Endothelial cell of umbilical vein (primary cell): ENCODE data around the gene GNGT2. TPM values are rescaled to one million over a fixed set of nuclear protein-coding genes. Genes with fewer than 3 reads are reported as not detected.

Source experiments
- BruUV-seq: library from RNA; stranded (reverse); fragments of 400-500 nt; replicated peaks from 2 replicates; lab custom pipeline; 2021; lab: Mats Ljungman, UMichigan
- CTCF ChIA-PET: fragments of 300-600, 350-600 bp; sonication (Branson Sonifier 250); formaldehyde crosslinking; loops from one replicate; lab custom pipeline; 2021; ENCODE audit warnings: antibody characterized with exemption, inconsistent platforms; lab: Charles Lee
- POLR2A ChIA-PET: fragments of 300-600, 350-600 bp; sonication (Branson Sonifier 250); formaldehyde crosslinking; loops from one replicate; lab custom pipeline; 2021; ENCODE audit warnings: antibody characterized with exemption, inconsistent platforms; lab: Charles Lee
- DNase-seq: peaks from one replicate; pipeline ENCODE4 v3.0.0-alpha.2; 2011; ENCODE audit warnings: low read depth, low spot score
- FAIRE-seq: peaks from 2 replicates; lab custom pipeline; 2011; peaks lifted over from hg19 to GRCh38; lab: Jason Lieb, UNC
- H2AFZ ChIP-seq: 2 replicates; pipeline ENCODE4 v1.6.0; 2012; ENCODE audit warnings: low read depth, low read length, control low read depth, inconsistent platforms
- H3K27ac ChIP-seq: 2 replicates; pipeline ENCODE4 v1.5.1; 2011; ENCODE audit warnings: low read depth, mild to moderate bottlenecking, control low read depth, low read length, moderate library complexity; ENCODE audit not compliant: insufficient read depth
- H3K27me3 ChIP-seq, 2 experiments: 2 replicates each; pipeline versions ENCODE4 v1.6.0 to v1.6.1; 2011; ENCODE audit warnings: low read length in 2 of 2, mixed read lengths in 1 of 2; ENCODE audit not compliant: control insufficient read depth in 2 of 2, insufficient read depth in 2 of 2
- H3K36me3 ChIP-seq, 2 experiments: 2 replicates in 1 of 2; 3 replicates in 1 of 2; pipeline ENCODE4 v1.5.1; 2011; ENCODE audit warnings: low read length in 2 of 2, mild to moderate bottlenecking in 1 of 2, moderate library complexity in 1 of 2; ENCODE audit not compliant: control insufficient read depth in 2 of 2, insufficient read depth in 2 of 2; ENCODE audit errors: extremely low read depth in 1 of 2
- H3K4me1 ChIP-seq: 3 replicates; pipeline ENCODE4 v1.5.1; 2011; ENCODE audit warnings: mild to moderate bottlenecking, low read length; ENCODE audit not compliant: control insufficient read depth, insufficient read depth; ENCODE audit errors: extremely low read depth
- H3K4me2 ChIP-seq: 2 replicates; pipeline ENCODE4 v1.6.1; 2011; ENCODE audit warnings: low read length, control low read depth, mixed read lengths; ENCODE audit not compliant: insufficient read depth
- H3K4me3 ChIP-seq, 3 experiments: fragments of 200-600 bp in 1 of 3; sonication (generic), shearing (Covaris generic) in 1 of 3; replicated peaks in 1 of 3; 2 replicates each; pipeline ENCODE4 v1.5.1; 2011 to 2016; ENCODE audit warnings: control low read depth in 3 of 3, low read length in 3 of 3, mild to moderate bottlenecking in 2 of 3, inconsistent platforms in 1 of 3, low read depth in 1 of 3, moderate library complexity in 1 of 3; ENCODE audit not compliant: insufficient read depth in 1 of 3
- H3K79me2 ChIP-seq: 2 replicates; pipeline ENCODE4 v1.6.0; 2012; ENCODE audit warnings: low read length, inconsistent platforms; ENCODE audit not compliant: control insufficient read depth, insufficient read depth
- H3K9ac ChIP-seq: replicated peaks from 2 replicates; pipeline ENCODE3; 2011; ENCODE audit warnings: low read length, control low read depth; ENCODE audit not compliant: insufficient read depth; ENCODE audit errors: extremely low read depth
- H3K9me1 ChIP-seq: replicated peaks from 3 replicates; pipeline ENCODE4 v1.6.0; 2011; ENCODE audit warnings: mild to moderate bottlenecking, low read length; ENCODE audit not compliant: control insufficient read depth, insufficient read depth; ENCODE audit errors: extremely low read depth
- H3K9me3 ChIP-seq: replicated peaks from 2 replicates; pipeline ENCODE4 v1.5.1; 2012; ENCODE audit warnings: low read length, inconsistent platforms; ENCODE audit not compliant: control insufficient read depth, insufficient read depth
- H4K20me1 ChIP-seq: replicated peaks from 2 replicates; pipeline ENCODE3; 2011; ENCODE audit warnings: mild to moderate bottlenecking, low read length; ENCODE audit not compliant: control insufficient read depth, insufficient read depth; ENCODE audit errors: extremely low read depth
- EZH2 ChIP-seq: IDR thresholded peaks from 2 replicates; pipeline ENCODE4 v1.6.1; 2012; ENCODE audit warnings: borderline replicate concordance, low read depth, mild to moderate bottlenecking, moderate library complexity, low read length, inconsistent platforms; ENCODE audit not compliant: severe bottlenecking
- FOS ChIP-seq: IDR thresholded peaks from 2 replicates; pipeline ENCODE4 v1.6.1; 2011; ENCODE audit warnings: mild to moderate bottlenecking, low read length, moderate library complexity, borderline replicate concordance; ENCODE audit not compliant: insufficient read depth
- GATA2 ChIP-seq: IDR thresholded peaks from 2 replicates; pipeline ENCODE4 v1.7.0; 2011; ENCODE audit warnings: low read depth, mild to moderate bottlenecking, moderate library complexity, mixed read lengths, low read length; ENCODE audit not compliant: insufficient read length, insufficient read depth
- JUN ChIP-seq: IDR thresholded peaks from 2 replicates; pipeline ENCODE4 v1.6.1; 2011; ENCODE audit warnings: borderline replicate concordance, low read depth; ENCODE audit not compliant: insufficient read length, insufficient read depth
- MAX ChIP-seq: IDR thresholded peaks from 2 replicates; pipeline ENCODE4 v1.6.1; 2011; ENCODE audit not compliant: insufficient read depth, insufficient read length
- MYC ChIP-seq: IDR thresholded peaks from one replicate; pipeline ENCODE4 v1.6.1; 2011; ENCODE audit warnings: mild to moderate bottlenecking, low read depth, low read length
- POLR2A ChIP-seq: IDR thresholded peaks from 2 replicates; pipeline ENCODE4 v1.6.1; 2012; ENCODE audit warnings: low read depth, mild to moderate bottlenecking, control low read depth, low read length
- POLR2AphosphoS5 ChIP-seq: IDR thresholded peaks from 2 replicates; pipeline ENCODE4 v1.6.1; 2012; ENCODE audit warnings: low read depth, mild to moderate bottlenecking, control low read depth, low read length, moderate library complexity; ENCODE audit not compliant: insufficient read depth
- dilution Hi-C: fragments of 300-500 bp; cut with MboI; formaldehyde crosslinking; loops from one replicate; pipeline ENCODE4 v1.15.0; 2019; ENCODE audit warnings: low sequenced_read_pairs; ENCODE audit not compliant: extremely low pct_ligation_motif_present
- intact Hi-C: fragments of 100-400 bp; cut with micrococcal nuclease; formaldehyde crosslinking; loops from one replicate; pipeline ENCODE4 v1.10.0; 2022
- polyA plus RNA-seq, 4 experiments: library from polyadenylated mRNA; depleted of rRNA in 3 of 4; stranded (reverse) in 3 of 4; unstranded in 1 of 4; fragments of >200 nt; gene quantifications; 2 replicates each; pipeline versions ENCODE4 v1.2.1 to v1.2.3, GENCODE V29; 2011 to 2012; ENCODE audit warnings: missing spikeins in 1 of 4
- total RNA-seq: library from RNA; stranded (reverse); gene quantifications from 2 replicates; pipeline ENCODE4 v1.2.3, GENCODE V29; 2021
- TF ChIP-seq, protein P1 (sequence below), 2 donors: IDR thresholded peaks; 1 replicate in 1 of 2; 2 replicates in 1 of 2; pipeline ENCODE4 v1.5.1; 2011; ENCODE audit warnings: low read length in 2 of 2, mild to moderate bottlenecking in 2 of 2, moderate library complexity in 2 of 2, control low read depth in 1 of 2, inconsistent platforms in 1 of 2, low read depth in 1 of 2; ENCODE audit not compliant: insufficient read depth in 1 of 2; ENCODE audit errors: extremely low read depth in 1 of 2

Gene GNGT2
- total and polyA plus RNA-seq, 2 donors (not counting 3 experiments of a cell fraction or from before 2014, with no cell fraction given), result 2.8 to 3.8 TPM

- H3K27me3 ChIP-seq, result no peaks in the 10 kb centered on the region
- peak overlapping the region; percentile 62 for H3K27ac ChIP-seq
- peak; percentile 86 for DNase-seq
- no peaks in the 10 kb centered on the region for H3K9me3 ChIP-seq
- ChIA-PET POLR2A (interaction anchor here (1.1 kb wide), 1 partner anchor 20 kb away, joined by 3 read pairs; no protein-coding TSS in a partner anchor), CTCF (interaction anchor here (0.9 to 15.9 kb wide), 15 partner anchors 9 to 247 kb away, joined by 3 to 212 read pairs (median 6); partner anchors contain the start of genes ABI3, GNGT2, PHOSPHO1 and SNF8)
- no peaks in the 10 kb centered on the region for H3K9me1 ChIP-seq
- intact Hi-C loops (loop anchor here (1.0 kb wide), 3 partner anchors 18 to 68 kb away; partner anchors contain the start of genes ABI3, GNGT2 and PHOSPHO1), dilution Hi-C loops (no loop called here)
- no peaks in the 10 kb centered on the region for H3K79me2 ChIP-seq
- TF ChIP-seq GATA2 (peak; percentile 38), FOS (no peak), JUN (no peak), MYC (no peak), POLR2A (no peak), MAX (peak; percentile 72), POLR2AphosphoS5 (peak; percentile 56), EZH2 (no peak)
- TF ChIP-seq, protein P1, sequence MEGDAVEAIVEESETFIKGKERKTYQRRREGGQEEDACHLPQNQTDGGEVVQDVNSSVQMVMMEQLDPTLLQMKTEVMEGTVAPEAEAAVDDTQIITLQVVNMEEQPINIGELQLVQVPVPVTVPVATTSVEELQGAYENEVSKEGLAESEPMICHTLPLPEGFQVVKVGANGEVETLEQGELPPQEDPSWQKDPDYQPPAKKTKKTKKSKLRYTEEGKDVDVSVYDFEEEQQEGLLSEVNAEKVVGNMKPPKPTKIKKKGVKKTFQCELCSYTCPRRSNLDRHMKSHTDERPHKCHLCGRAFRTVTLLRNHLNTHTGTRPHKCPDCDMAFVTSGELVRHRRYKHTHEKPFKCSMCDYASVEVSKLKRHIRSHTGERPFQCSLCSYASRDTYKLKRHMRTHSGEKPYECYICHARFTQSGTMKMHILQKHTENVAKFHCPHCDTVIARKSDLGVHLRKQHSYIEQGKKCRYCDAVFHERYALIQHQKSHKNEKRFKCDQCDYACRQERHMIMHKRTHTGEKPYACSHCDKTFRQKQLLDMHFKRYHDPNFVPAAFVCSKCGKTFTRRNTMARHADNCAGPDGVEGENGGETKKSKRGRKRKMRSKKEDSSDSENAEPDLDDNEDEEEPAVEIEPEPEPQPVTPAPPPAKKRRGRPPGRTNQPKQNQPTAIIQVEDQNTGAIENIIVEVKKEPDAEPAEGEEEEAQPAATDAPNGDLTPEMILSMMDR (IDR thresholded peaks at IDR 0.05; ENCODE audit: extremely low read depth in 1 of 2, insufficient read depth in 1 of 2, low read depth in 1 of 2, low read length in 2 of 2), result peak; percentile 11 to 37
- peaks cover 8% of the 10 kb centered on the region for H3K4me1 ChIP-seq
- H3K4me2 ChIP-seq, result peak overlapping the region; percentile 65
- peak overlapping the region; percentile 81 for H3K9ac ChIP-seq
- no peaks in the 10 kb centered on the region for H4K20me1 ChIP-seq
- no peak for FAIRE-seq
- no peaks in the 10 kb centered on the region for H3K36me3 ChIP-seq
- no TSS peak for BruUV-seq
- H2AFZ ChIP-seq, result peak overlapping the region; percentile 78
- peak overlapping the region; percentile 51 to 67 (median 62) for H3K4me3 ChIP-seq
Observed at GRCh38 chr17:49191917-49192741, 18.2 kb downstream of the GNGT2 start.
